ENCODE data around the gene MYL6B. TPM values are rescaled to one million over a fixed set of nuclear protein-coding genes. Genes with fewer than 3 reads are reported as not detected.
"Not testable (repeated sequence)": the region's sequence is repeated elsewhere in the genome, so short reads cannot be mapped to it uniquely, and the experiment has no call there.

Gene MYL6B
- total RNA-seq, 4 donors from 2014 or later: 25.8 to 42.4 (median 31.8) TPM

- TF ChIP-seq CTCF (IDR thresholded peaks at IDR 0.05): no peak
- peak; percentile 30 for ATAC-seq (ENCODE audit: low FRiP score)
- DNase-seq (ENCODE audit: low spot score): no peak
Observed at GRCh38 chr12:56190695-56191155, 38.3 kb downstream of the MYL6B start.

DNA sequence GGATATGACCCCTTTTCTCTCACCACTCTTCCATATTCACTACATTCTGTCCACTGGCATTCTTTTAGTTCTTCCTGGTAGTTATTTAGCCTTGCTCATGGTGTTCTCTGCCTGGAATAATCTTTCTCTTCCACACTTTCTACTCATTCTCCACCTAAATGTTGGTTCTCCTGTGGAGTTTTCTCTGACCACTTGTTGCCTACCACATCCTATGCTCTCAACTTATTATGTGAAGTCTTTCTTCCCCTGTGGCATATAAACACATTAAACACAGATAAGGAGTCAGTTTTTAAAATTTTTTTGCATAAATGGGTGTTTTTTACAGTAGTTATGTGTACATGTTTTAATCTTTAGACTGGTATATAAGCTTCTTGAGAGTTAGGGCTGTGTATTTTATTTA is 40.2 kb downstream of the MYL6B start:
- ATAC-seq (ENCODE audit: low FRiP score): no peak
- no peak for DNase-seq (ENCODE audit: low spot score)
- TF ChIP-seq CTCF (IDR thresholded peaks at IDR 0.05): no peak

DNA sequence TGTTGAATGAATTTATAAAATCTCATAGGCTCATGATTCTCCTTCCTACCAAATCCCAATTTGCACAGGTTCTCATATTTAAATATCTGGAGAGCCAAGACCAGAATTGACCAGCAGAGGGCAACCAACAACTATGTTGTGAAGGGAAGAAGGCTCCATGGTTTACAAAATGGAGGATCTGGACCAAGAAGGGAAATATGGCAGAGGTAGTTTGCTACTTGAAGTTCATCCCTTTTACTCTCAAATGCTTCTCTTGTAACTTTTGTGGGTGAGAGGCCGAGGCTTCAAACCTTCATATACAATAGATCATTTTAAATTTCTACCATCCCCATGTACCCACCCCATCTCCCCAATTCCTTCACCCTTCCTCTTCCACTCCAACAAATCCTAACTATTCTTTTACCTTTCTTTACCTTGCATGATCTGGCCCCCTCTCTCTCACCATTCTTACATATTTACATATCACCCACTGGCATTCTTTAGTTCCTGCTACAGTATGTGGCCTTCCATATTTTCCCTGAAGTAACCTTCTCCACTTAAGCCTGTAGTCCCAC is 40.7 kb downstream of the MYL6B start:
- TF ChIP-seq CTCF (IDR thresholded peaks at IDR 0.05): peak in 2 of 3 donors; percentile 3 to 57
- no peak for ATAC-seq (ENCODE audit: low FRiP score)
- DNase-seq (ENCODE audit: low spot score): peak; percentile 82

- DNase-seq (ENCODE audit: low spot score): not testable (repeated sequence)
- peak; percentile 91 for ATAC-seq (ENCODE audit: low FRiP score)
Observed at GRCh38 chr12:56196818-56197550, 44.6 kb downstream of the MYL6B start.

DNA sequence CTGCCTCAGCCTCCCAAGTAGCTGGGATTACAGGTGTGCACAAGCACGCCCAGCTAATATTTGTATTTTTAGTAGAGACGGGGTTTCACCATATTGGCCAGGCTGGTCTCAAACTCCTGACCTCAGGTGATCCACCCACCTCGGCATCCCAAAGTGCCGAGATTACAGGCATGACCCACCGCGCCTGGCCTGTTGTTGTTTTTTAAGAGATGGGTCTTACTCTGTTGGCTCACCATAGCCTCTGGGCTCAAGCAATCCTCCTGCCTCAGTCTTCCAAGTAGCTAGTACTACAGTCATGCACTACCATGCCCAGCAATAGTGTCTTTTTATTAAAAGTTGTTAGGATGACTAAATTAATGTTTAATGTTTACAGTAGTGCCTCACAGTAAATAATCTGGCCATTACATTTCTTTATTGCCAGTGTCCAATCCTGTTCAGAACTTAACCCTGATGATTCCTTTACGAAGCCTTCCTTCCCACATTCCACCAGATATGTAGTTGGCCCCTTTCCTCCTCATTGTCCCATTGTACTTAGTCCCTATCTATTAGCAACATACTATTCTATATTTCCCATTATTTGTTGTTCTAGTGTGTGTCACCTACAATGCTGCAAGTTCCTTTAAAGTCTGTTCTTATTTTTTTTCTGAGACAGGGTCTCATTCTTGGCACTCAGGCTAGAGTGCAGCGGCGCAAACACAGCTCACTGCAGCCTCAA is 45.7 kb downstream of the MYL6B start:
- ATAC-seq (ENCODE audit: low FRiP score) (no peak), DNase-seq (ENCODE audit: low spot score) (no peak)
- no peak for TF ChIP-seq CTCF (IDR thresholded peaks at IDR 0.05)

GRCh38 chr12:56198836-56199235 is 46.4 kb downstream of the MYL6B start:
- TF ChIP-seq CTCF (IDR thresholded peaks at IDR 0.05): no peak
- DNase-seq (ENCODE audit: low spot score) (no peak), ATAC-seq (ENCODE audit: low FRiP score) (no peak)

DNA sequence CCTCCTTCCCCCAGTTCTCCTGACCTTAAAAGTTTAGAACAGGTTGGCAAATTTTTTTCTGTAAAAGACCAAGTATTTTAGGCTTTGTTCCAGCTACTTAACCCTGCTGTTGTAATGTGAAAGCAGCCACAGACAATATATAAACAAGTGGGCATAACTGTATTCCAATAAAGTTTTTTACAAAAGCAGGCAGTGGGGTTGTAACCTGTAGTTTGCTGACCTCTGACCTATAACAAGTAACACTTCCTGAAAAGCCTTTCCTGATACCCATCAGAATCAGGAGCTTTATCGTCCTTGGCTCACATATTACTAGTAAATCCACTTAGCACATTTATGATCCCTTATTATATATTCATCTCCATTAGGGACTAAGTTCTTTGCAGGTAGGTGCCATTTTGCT is 50.0 kb downstream of the MYL6B start:
- DNase-seq (ENCODE audit: low spot score) (no peak), ATAC-seq (ENCODE audit: low FRiP score) (no peak)
- no peak for TF ChIP-seq CTCF (IDR thresholded peaks at IDR 0.05)
